IMR-90 (cell line): Measurements from ENCODE around the gene PAX8.

ENCODE experiments used
- BHLHE40 ChIP-seq: fragments of 150-350 bp; IDR thresholded peaks from 2 replicates; pipeline ENCODE4 v1.6.1; 2016; ENCODE audit warnings: mild to moderate bottlenecking, low read depth, low read length
- CHD1 ChIP-seq: IDR thresholded peaks from 2 replicates; pipeline ENCODE4 v1.6.1; 2012; ENCODE audit warnings: low read depth, low read length, improper control_type of control experiment
- CTCF ChIP-seq: conservative IDR thresholded peaks from 2 replicates; pipeline ENCODE4 v1.5.1; 2012; ENCODE audit warnings: mild to moderate bottlenecking, low read depth, low read length, improper control_type of control experiment
- ELK1 ChIP-seq: fragments of 150-350 bp; IDR thresholded peaks from 2 replicates; pipeline ENCODE4 v1.6.1; 2016; ENCODE audit warnings: low read depth, mild to moderate bottlenecking, low read length, moderate library complexity, borderline replicate concordance
- FOS ChIP-seq: fragments of 150-350 bp; IDR thresholded peaks from 2 replicates; pipeline ENCODE4 v1.6.1; 2016; ENCODE audit warnings: low read depth, low read length
- MAZ ChIP-seq: IDR thresholded peaks from 2 replicates; pipeline ENCODE4 v1.6.1; 2012; ENCODE audit warnings: low read depth, mild to moderate bottlenecking, low read length, improper control_type of control experiment, moderate library complexity, borderline replicate concordance
- MXI1 ChIP-seq: IDR thresholded peaks from 2 replicates; pipeline ENCODE4 v1.6.1; 2012; ENCODE audit warnings: low read depth, mild to moderate bottlenecking, low read length, moderate library complexity, borderline replicate concordance
- NFE2L2 ChIP-seq: fragments of 150-350 bp; IDR thresholded peaks from 2 replicates; pipeline ENCODE4 v1.6.1; 2016; ENCODE audit warnings: low read depth, mild to moderate bottlenecking, low read length
- POLR2A ChIP-seq: IDR thresholded peaks from 2 replicates; pipeline ENCODE4 v1.6.1; 2012; ENCODE audit warnings: mild to moderate bottlenecking, low read depth, low read length
- RAD21 ChIP-seq: IDR thresholded peaks from 2 replicates; pipeline ENCODE4 v1.6.1; 2012; ENCODE audit warnings: low read length, improper control_type of control experiment
- SMC3 ChIP-seq: fragments of 150-350 bp; IDR thresholded peaks from 2 replicates; pipeline ENCODE4 v1.6.1; 2016; ENCODE audit warnings: low read depth, mild to moderate bottlenecking, antibody characterized with exemption, low read length, moderate library complexity
- USF2 ChIP-seq: fragments of 150-350 bp; IDR thresholded peaks from 2 replicates; pipeline ENCODE4 v1.6.1; 2017; ENCODE audit warnings: mild to moderate bottlenecking, antibody characterized with exemption, low read length, low read depth

- TF ChIP-seq MAZ (no peak), CTCF (no peak), POLR2A (no peak), FOS (no peak), RAD21 (no peak), CHD1 (no peak), USF2 (no peak), MXI1 (no peak), BHLHE40 (no peak), SMC3 (no peak), ELK1 (no peak), NFE2L2 (no peak)
These were observed 42.2 kb downstream of the PAX8 start for GRCh38 chr2:113236367-113237159.
